GM12891 (cell line): ENCODE measurements around the gene OR10H5.

Source experiments
- PAX5 ChIP-seq: IDR thresholded peaks from 2 replicates; pipeline ENCODE4 v1.6.1; 2011; ENCODE audit warnings: low read length, moderate library complexity, mild to moderate bottlenecking; ENCODE audit not compliant: insufficient read depth, severe bottlenecking
- POLR2A ChIP-seq: IDR thresholded peaks from 2 replicates; pipeline ENCODE4 v1.6.1; 2011; ENCODE audit warnings: low read depth, low read length, control low read depth
- POLR2AphosphoS5 ChIP-seq: IDR thresholded peaks from 2 replicates; pipeline ENCODE4 v1.6.1; 2011; ENCODE audit warnings: low read depth, low read length, control low read depth
- POU2F2 ChIP-seq: IDR thresholded peaks from 2 replicates; pipeline ENCODE4 v1.6.1; 2011; ENCODE audit warnings: low read depth, mild to moderate bottlenecking, control low read depth, low read length, moderate library complexity
- SPI1 ChIP-seq: IDR thresholded peaks from 2 replicates; pipeline ENCODE4 v1.6.1; 2011; ENCODE audit warnings: low read depth, low read length, control low read depth
- TAF1 ChIP-seq: IDR thresholded peaks from 2 replicates; pipeline ENCODE4 v1.6.1; 2011; ENCODE audit warnings: low read depth, low read length, control low read depth

DNA sequence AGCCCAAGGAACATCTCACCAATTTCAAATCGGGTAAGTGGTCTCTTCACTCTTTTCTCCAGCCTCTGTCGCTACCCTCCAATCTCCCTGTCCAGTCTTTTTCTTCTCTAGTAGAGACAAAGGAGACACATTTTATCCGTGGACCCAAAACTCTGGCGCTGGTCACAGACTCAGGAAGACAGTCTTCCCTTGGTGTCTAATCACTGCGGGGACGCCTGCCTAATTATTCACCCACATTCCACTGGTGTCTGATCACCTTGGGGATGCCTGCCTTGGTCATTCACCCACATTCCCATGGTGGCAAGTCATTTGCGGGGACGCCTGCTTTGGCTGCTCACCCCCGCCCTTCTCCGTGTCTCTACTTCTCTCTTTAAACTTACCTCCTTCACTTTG is 41.8 kb downstream of the OR10H5 start:
- TF ChIP-seq POLR2AphosphoS5 (no peak), POLR2A (no peak), TAF1 (no peak), PAX5 (no peak), SPI1 (no peak), POU2F2 (no peak)
